A673 (cell line): ENCODE data around the gene SCAF4. TPM values are rescaled to one million over a fixed set of nuclear protein-coding genes. Genes with fewer than 3 reads are reported as not detected.

ENCODE experiments used
- BruUV-seq: library from RNA; stranded (reverse); fragments of 400-500 nt; replicated peaks from 2 replicates; lab custom pipeline; 2021; lab: Mats Ljungman, UMichigan
- CTCF ChIA-PET: fragments of 300-600 bp; sonication (Branson Sonifier 250); formaldehyde crosslinking; loops from one replicate; lab custom pipeline; 2022; ENCODE audit warnings: antibody characterized with exemption; lab: Charles Lee
- POLR2A ChIA-PET: fragments of 300-600 bp; sonication (Branson Sonifier 250); formaldehyde crosslinking; loops from one replicate; lab custom pipeline; 2022; ENCODE audit warnings: antibody characterized with exemption; ENCODE audit not compliant: low non-redundant PET; lab: Charles Lee
- DNase-seq: peaks from one replicate; pipeline ENCODE4 v3.0.0-alpha.2; 2015; ENCODE audit warnings: low spot score
- H3K27ac ChIP-seq: fragments of 200-600 bp; sonication (generic); 2 replicates; pipeline ENCODE4 v1.5.1; 2016; ENCODE audit warnings: mixed run types, low read depth, mild to moderate bottlenecking, mixed read lengths, antibody characterized with exemption, low read length; ENCODE audit not compliant: poor library complexity, severe bottlenecking
- H3K27me3 ChIP-seq: fragments of 200-600 bp; sonication (generic); replicated peaks from 2 replicates; pipeline ENCODE4 v1.6.1; 2017; ENCODE audit warnings: mixed run types, low read depth, mild to moderate bottlenecking, mixed read lengths, antibody characterized with exemption, low read length; ENCODE audit not compliant: insufficient read depth, poor library complexity
- H3K36me3 ChIP-seq: fragments of 200-600 bp; sonication (generic); 2 replicates; pipeline ENCODE4 v1.6.1; 2016; ENCODE audit warnings: mixed run types, mild to moderate bottlenecking, mixed read lengths, antibody characterized with exemption, low read length; ENCODE audit not compliant: insufficient read depth, poor library complexity, severe bottlenecking
- H3K4me1 ChIP-seq: fragments of 200-600 bp; sonication (generic); 2 replicates; pipeline ENCODE4 v1.6.1; 2017; ENCODE audit warnings: mixed run types, mild to moderate bottlenecking, mixed read lengths, antibody characterized with exemption, low read length; ENCODE audit not compliant: insufficient read depth, poor library complexity, severe bottlenecking
- H3K4me3 ChIP-seq: fragments of 200-600 bp; sonication (generic); 2 replicates; pipeline ENCODE4 v1.5.1; 2016; ENCODE audit warnings: low read depth, mixed run types, mild to moderate bottlenecking, mixed read lengths, low read length; ENCODE audit not compliant: poor library complexity, severe bottlenecking
- H3K9me3 ChIP-seq: fragments of 200-600 bp; sonication (generic); 2 replicates; pipeline ENCODE4 v1.6.1; 2016; ENCODE audit warnings: mixed run types, low read depth, mild to moderate bottlenecking, mixed read lengths, antibody characterized with exemption, low read length; ENCODE audit not compliant: poor library complexity, severe bottlenecking
- EZH2 ChIP-seq: fragments of 200-600 bp; sonication (generic); IDR thresholded peaks from 2 replicates; pipeline ENCODE4 v1.6.1; 2017; ENCODE audit warnings: borderline replicate concordance, low read depth, mild to moderate bottlenecking, mixed read lengths, antibody characterized with exemption, low read length; ENCODE audit not compliant: poor library complexity, severe bottlenecking
- intact Hi-C: fragments of 100-400 bp; cut with micrococcal nuclease; formaldehyde crosslinking; loops from one replicate; pipeline ENCODE4 v1.10.0; 2022; ENCODE audit not compliant: unreplicated experiment
- total RNA-seq: library from RNA; stranded (reverse); gene quantifications from 2 replicates; pipeline ENCODE4 v1.2.3, GENCODE V29; 2021
- TF ChIP-seq, protein P1 (sequence below): fragments of 300-800, 200-600 bp; sonication (generic); conservative IDR thresholded peaks from 2 replicates; pipeline ENCODE4 v1.5.1; 2017; ENCODE audit warnings: low read depth, mild to moderate bottlenecking, antibody characterized with exemption, low read length, moderate library complexity, mixed read lengths

SCAF4 gene
- total RNA-seq, 1 experiment from 2014 or later, result 57.0 TPM

DNA sequence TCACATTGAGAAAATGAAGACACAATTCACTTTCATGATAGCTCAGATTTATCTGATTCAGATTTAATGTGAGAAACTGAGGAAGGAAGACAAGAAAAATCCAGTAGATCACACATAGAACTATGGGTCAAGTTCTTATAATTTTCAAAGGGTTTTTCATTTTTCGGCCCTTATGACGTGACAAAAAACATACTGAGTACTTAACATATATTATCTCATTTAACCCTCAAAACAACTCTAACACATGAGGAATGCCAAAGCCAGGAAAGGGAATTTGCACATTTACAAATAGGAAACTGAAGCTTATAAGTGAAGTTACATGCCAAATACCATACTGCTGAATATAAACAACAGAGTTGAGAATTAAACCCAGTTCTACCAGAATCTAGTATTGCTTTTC is 44.8 kb downstream of the SCAF4 start:
- no TSS peak for BruUV-seq
- Histone ChIP-seq H3K27me3 (no peaks in the 10 kb centered on the region), H3K4me1 (peaks cover 8% of the 10 kb centered on the region), H3K4me3 (no peak overlapping the region), H3K36me3 (peaks cover 75% of the 10 kb centered on the region), H3K9me3 (no peaks in the 10 kb centered on the region), H3K27ac (no peak overlapping the region)
- intact Hi-C loops, result no loop called here
- TF ChIP-seq, protein P1, sequence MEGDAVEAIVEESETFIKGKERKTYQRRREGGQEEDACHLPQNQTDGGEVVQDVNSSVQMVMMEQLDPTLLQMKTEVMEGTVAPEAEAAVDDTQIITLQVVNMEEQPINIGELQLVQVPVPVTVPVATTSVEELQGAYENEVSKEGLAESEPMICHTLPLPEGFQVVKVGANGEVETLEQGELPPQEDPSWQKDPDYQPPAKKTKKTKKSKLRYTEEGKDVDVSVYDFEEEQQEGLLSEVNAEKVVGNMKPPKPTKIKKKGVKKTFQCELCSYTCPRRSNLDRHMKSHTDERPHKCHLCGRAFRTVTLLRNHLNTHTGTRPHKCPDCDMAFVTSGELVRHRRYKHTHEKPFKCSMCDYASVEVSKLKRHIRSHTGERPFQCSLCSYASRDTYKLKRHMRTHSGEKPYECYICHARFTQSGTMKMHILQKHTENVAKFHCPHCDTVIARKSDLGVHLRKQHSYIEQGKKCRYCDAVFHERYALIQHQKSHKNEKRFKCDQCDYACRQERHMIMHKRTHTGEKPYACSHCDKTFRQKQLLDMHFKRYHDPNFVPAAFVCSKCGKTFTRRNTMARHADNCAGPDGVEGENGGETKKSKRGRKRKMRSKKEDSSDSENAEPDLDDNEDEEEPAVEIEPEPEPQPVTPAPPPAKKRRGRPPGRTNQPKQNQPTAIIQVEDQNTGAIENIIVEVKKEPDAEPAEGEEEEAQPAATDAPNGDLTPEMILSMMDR, result no peak
- TF ChIP-seq EZH2, result no peak
- POLR2A ChIA-PET, result no interaction called here
- CTCF ChIA-PET, result no interaction called here
- DNase-seq, result no peak

GRCh38 chr21:31686272-31686915 is 45.5 kb downstream of the SCAF4 start:
- ChIA-PET POLR2A (no interaction called here), CTCF (no interaction called here)
- peak; percentile 50 for DNase-seq
- no TSS peak for BruUV-seq
- Histone ChIP-seq H3K27ac (no peak overlapping the region), H3K27me3 (no peaks in the 10 kb centered on the region), H3K36me3 (peaks cover 71% of the 10 kb centered on the region), H3K4me3 (no peak overlapping the region), H3K9me3 (no peaks in the 10 kb centered on the region), H3K4me1 (peaks cover 8% of the 10 kb centered on the region)
- intact Hi-C loops, result no loop called here
- no peak for TF ChIP-seq EZH2
- TF ChIP-seq, protein P1, result no peak

DNA sequence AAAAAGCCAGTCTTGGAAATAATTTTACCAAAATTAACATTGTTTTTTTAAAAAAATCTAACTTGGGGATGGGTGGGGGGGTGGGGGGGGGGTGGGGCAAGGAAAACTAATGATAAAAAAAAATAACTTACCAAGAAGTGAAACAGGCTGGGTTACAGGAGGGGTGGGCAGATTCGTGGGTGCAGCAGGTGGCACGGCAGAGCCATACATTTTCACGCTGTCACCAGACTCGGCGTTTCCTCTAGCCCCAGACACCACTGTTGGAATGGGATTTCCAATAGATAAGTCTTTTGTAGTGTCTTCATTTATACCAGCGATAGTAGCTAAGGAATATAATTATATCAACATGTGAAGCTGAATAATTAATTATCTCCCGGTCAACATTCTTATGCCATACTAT is 47.0 kb downstream of the SCAF4 start:
- CTCF ChIA-PET, result no interaction called here
- Histone ChIP-seq H3K27me3 (no peaks in the 10 kb centered on the region), H3K36me3 (peaks cover 66% of the 10 kb centered on the region)

More for the DNA sequence above, 47.0 kb downstream of the SCAF4 start:
- no peak overlapping the region for H3K27ac ChIP-seq
- DNase-seq, result no peak
- TF ChIP-seq, protein P1, result no peak
- no peak for TF ChIP-seq EZH2
- intact Hi-C loops, result no loop called here
- peaks cover 8% of the 10 kb centered on the region for H3K4me1 ChIP-seq
- no peak overlapping the region for H3K4me3 ChIP-seq
- H3K9me3 ChIP-seq, result no peaks in the 10 kb centered on the region
- POLR2A ChIA-PET, result no interaction called here
- no TSS peak for BruUV-seq
